Stimulated activated naive B cell treated with anti-CD40 and anti-IgM and Interleukin-4, amounts not matched to agents 10 μg/mL and 1 μg/mL and 100 μg/mL, for 72 hours (primary cell): ENCODE results near the gene SULT1A4.
"Not testable (repeated sequence)": the region's sequence is repeated elsewhere in the genome, so short reads cannot be mapped to it uniquely, and the experiment has no call there.

ENCODE experiments used
- ATAC-seq, 2 donors: fragments of 150-1000 bp; cut with Tn5 transposase; replicated peaks; 2 replicates each; pipeline ENCODE4 v1.10.0; 2021; ENCODE audit warnings: moderate library complexity in 1 of 2
- DNase-seq: peaks from one replicate; pipeline ENCODE4 v3.0.0; 2021
- H3K27ac Mint-ChIP-seq: one replicate; pipeline ENCODE4 v1.8.0; 2022; ENCODE audit warnings: mild to moderate bottlenecking, mixed read lengths
- H3K27me3 Mint-ChIP-seq, 2 donors: one replicate each; pipeline ENCODE4 v1.8.0; 2022; ENCODE audit warnings: mixed read lengths in 2 of 2
- H3K36me3 Mint-ChIP-seq, 2 donors: one replicate each; pipeline ENCODE4 v1.8.0; 2022; ENCODE audit warnings: mixed read lengths in 2 of 2, mild to moderate bottlenecking in 1 of 2
- H3K4me1 Mint-ChIP-seq, 2 donors: one replicate each; pipeline ENCODE4 v1.8.0; 2022; ENCODE audit warnings: mixed read lengths in 2 of 2, mild to moderate bottlenecking in 1 of 2
- H3K4me3 Mint-ChIP-seq, 2 donors: one replicate each; pipeline ENCODE4 v1.8.0; 2022; ENCODE audit warnings: mild to moderate bottlenecking in 2 of 2, mixed read lengths in 2 of 2, moderate library complexity in 1 of 2
- H3K9me3 Mint-ChIP-seq, 2 donors: one replicate each; pipeline ENCODE4 v1.8.0; 2022; ENCODE audit warnings: mixed read lengths in 2 of 2, mild to moderate bottlenecking in 1 of 2

The SULT1A4 gene

DNA sequence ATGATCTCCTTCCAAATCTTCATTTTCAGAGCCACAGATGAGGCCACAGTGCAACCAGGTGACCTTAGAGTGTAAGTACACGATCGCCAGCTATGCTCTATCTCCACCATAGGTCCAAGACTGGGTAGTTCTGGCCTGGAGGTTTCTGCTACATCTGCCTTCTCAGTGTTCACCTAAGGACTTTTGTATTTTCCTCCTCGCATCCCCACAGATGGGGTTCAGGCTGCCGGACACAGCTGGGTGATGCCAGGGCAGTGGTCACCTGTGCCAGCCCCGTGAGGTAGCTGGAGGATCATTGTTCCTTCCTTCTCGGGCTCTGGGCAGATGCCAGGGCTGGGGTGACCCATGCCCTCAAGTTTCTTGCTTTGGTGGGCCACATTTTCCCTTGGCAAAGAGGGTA lies 46.6 kb downstream of the SULT1A4 start, which contains the start of gene NPIPB12:
Gene NPIPB12, minus strand, starts transcription at position 101 of the 400 bp plus-strand sequence.
- not testable (repeated sequence) for H3K9me3 Mint-ChIP-seq, DNase-seq, H3K27ac Mint-ChIP-seq, H3K4me1 Mint-ChIP-seq, H3K4me3 Mint-ChIP-seq, H3K27me3 Mint-ChIP-seq, H3K36me3 Mint-ChIP-seq, ATAC-seq
